ENCODE results near the gene EIF2B5.
A peak's percentile ranks its signal among the peaks of the same experiment; 100 is the strongest.
"Not testable (repeated sequence)": the region's sequence is repeated elsewhere in the genome, so short reads cannot be mapped to it uniquely, and the experiment has no call there.

EIF2B5 gene

DNA sequence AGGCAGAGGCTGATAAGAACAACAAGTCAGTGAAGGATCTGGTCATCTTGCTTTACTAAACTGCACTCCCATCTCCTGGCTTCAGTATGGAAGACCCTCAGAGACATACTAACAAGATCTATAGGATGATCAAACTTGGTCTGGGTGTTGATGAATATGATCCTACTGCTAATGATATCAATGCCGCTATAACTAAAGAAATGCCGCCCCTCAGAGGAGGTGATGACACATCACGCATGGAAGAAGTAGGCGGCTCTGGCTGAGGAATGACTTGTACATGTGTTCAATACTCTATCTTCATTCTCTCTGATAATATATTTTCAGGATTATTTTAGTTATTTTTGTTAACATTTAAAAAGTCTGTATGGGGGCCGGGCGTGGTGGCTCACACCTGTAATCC lies 17.5 kb upstream of the EIF2B5 start:
- H3K14ac ChIP-seq (ENCODE audit: low read length in 2 of 2), result no peak overlapping the region
- H3K4me1 ChIP-seq (ENCODE audit: control insufficient read depth, insufficient read depth, low read depth, low read length), result no peaks in the 10 kb centered on the region
- no peak overlapping the region for H2BK120ac ChIP-seq (ENCODE audit: low read depth, low read length)
- DNase-seq, result no peak
- WGBS, result 78% methylated on average over 6 of the region's 6 CpGs
- no peak overlapping the region for H3K27ac ChIP-seq (ENCODE audit: low read length, poor library complexity, severe bottlenecking)
- no peak overlapping the region for H2BK12ac ChIP-seq (ENCODE audit: low read length in 2 of 2)
- no peak overlapping the region for H2AFZ ChIP-seq (ENCODE audit: low read depth, low read length)
- H2BK5ac ChIP-seq (ENCODE audit: low read depth, low read length, poor library complexity, severe bottlenecking), result no peak overlapping the region
- H3K4me3 ChIP-seq (ENCODE audit: insufficient read depth in 1 of 2, low read depth in 1 of 2, low read length in 2 of 2), result no peak overlapping the region
- no peak overlapping the region for H4K91ac ChIP-seq (ENCODE audit: low read length)
- H3K27me3 ChIP-seq (ENCODE audit: control insufficient read depth in 1 of 2, insufficient read depth in 1 of 2, low read length in 2 of 2), result peaks cover 15 to 26% of the 10 kb centered on the region in 2 experiments
- no peak overlapping the region for H4K8ac ChIP-seq (ENCODE audit: low read length)
- no peak overlapping the region for H2BK15ac ChIP-seq (ENCODE audit: low read depth, poor library complexity, severe bottlenecking)
- no peaks in the 10 kb centered on the region for H3K36me3 ChIP-seq (ENCODE audit: control insufficient read depth in 1 of 2, insufficient read depth in 2 of 2, low read depth in 1 of 2, low read length in 2 of 2)
- no peak overlapping the region for H3K23ac ChIP-seq (ENCODE audit: low read length in 2 of 2)
- no peak overlapping the region for H2AK5ac ChIP-seq (ENCODE audit: low read length, severe bottlenecking)
- H3K4ac ChIP-seq (ENCODE audit: low read depth in 1 of 2, low read length in 2 of 2), result no peak overlapping the region
- H3K9ac ChIP-seq (ENCODE audit: low read length), result no peak overlapping the region
- no peak overlapping the region for H3K18ac ChIP-seq (ENCODE audit: low read depth in 1 of 2, low read length in 2 of 2)
- H3K79me1 ChIP-seq (replicated peaks; ENCODE audit: low read length, poor library complexity, severe bottlenecking), result no peaks in the 10 kb centered on the region
- no peak overlapping the region for H3K4me2 ChIP-seq (ENCODE audit: low read length, poor library complexity, severe bottlenecking)
- no peaks in the 10 kb centered on the region for H3K9me3 ChIP-seq (ENCODE audit: control insufficient read depth, low read length)

DNA sequence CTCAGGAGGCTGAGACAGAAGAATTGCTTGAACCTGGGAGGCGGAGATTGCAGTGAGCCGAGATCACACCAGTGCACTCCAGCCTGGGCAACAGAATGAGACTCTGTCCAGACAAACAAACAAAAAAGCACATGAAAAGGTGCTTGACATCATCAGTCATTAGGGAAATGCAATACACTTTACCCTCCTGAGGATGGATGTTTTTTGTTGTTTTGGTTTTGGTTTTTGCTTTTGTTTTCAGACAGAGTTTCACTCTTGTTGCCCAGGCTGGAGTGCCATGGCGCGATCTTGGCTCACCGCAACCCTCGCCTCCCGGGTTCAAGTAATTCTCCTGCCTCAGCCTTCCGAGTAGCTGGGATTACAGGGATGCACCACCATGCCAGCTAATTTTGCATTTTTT lies 14.1 kb upstream of the EIF2B5 start:
- not testable (repeated sequence) for H4K91ac ChIP-seq (ENCODE audit: low read length); H2AK5ac ChIP-seq (ENCODE audit: low read length, severe bottlenecking); H2BK120ac ChIP-seq (ENCODE audit: low read depth, low read length); DNase-seq; H3K4me3 ChIP-seq (ENCODE audit: insufficient read depth in 1 of 2, low read depth in 1 of 2, low read length in 2 of 2); H3K4me2 ChIP-seq (ENCODE audit: low read length, poor library complexity, severe bottlenecking); H3K4ac ChIP-seq (ENCODE audit: low read depth in 1 of 2, low read length in 2 of 2); H2BK5ac ChIP-seq (ENCODE audit: low read depth, low read length, poor library complexity, severe bottlenecking); H2BK15ac ChIP-seq (ENCODE audit: low read depth, poor library complexity, severe bottlenecking); H2BK12ac ChIP-seq (ENCODE audit: low read length in 2 of 2); H3K79me1 ChIP-seq (replicated peaks; ENCODE audit: low read length, poor library complexity, severe bottlenecking); H3K9me3 ChIP-seq (ENCODE audit: control insufficient read depth, low read length); H3K18ac ChIP-seq (ENCODE audit: low read depth in 1 of 2, low read length in 2 of 2); H3K27ac ChIP-seq (ENCODE audit: low read length, poor library complexity, severe bottlenecking); H2AFZ ChIP-seq (ENCODE audit: low read depth, low read length); H3K14ac ChIP-seq (ENCODE audit: low read length in 2 of 2); H3K36me3 ChIP-seq (ENCODE audit: control insufficient read depth in 1 of 2, insufficient read depth in 2 of 2, low read depth in 1 of 2, low read length in 2 of 2); H3K23ac ChIP-seq (ENCODE audit: low read length in 2 of 2); H3K4me1 ChIP-seq (ENCODE audit: control insufficient read depth, insufficient read depth, low read depth, low read length); H4K8ac ChIP-seq (ENCODE audit: low read length); H3K9ac ChIP-seq (ENCODE audit: low read length)
- peaks cover 10 to 16% of the 10 kb centered on the region in 2 experiments for H3K27me3 ChIP-seq (ENCODE audit: control insufficient read depth in 1 of 2, insufficient read depth in 1 of 2, low read length in 2 of 2)
- WGBS, result 92% methylated on average over 8 of the region's 8 CpGs

DNA sequence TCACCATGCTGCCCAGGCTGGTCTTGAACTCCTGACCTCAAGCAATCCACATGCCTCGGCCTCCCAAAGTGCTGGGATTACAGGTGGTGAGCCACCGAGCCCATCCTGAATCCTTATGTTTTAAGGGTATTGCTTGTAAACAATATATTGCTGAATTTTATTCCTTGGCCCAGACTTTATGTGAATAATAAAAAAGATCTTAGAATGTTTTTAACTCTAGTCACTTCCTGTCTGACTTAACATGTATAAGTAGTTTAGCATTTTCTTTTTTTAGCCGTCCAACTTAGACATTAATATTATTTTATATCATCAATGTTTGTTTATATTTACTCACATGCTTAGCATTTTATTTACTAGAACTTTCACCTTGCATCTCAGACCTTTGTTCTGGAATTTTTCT lies 9.2 kb upstream of the EIF2B5 start:
- Histone ChIP-seq H3K4me1 (ENCODE audit: control insufficient read depth, insufficient read depth, low read depth, low read length) (no peaks in the 10 kb centered on the region), H3K9ac (ENCODE audit: low read length) (no peak overlapping the region), H4K91ac (ENCODE audit: low read length) (no peak overlapping the region), H3K4me3 (ENCODE audit: insufficient read depth in 1 of 2, low read depth in 1 of 2, low read length in 2 of 2) (no peak overlapping the region), H2BK15ac (ENCODE audit: low read depth, poor library complexity, severe bottlenecking) (no peak overlapping the region), H3K18ac (ENCODE audit: low read depth in 1 of 2, low read length in 2 of 2) (no peak overlapping the region), H3K27me3 (ENCODE audit: control insufficient read depth in 1 of 2, insufficient read depth in 1 of 2, low read length in 2 of 2) (no peaks in the 10 kb centered on the region), H2AFZ (ENCODE audit: low read depth, low read length) (no peak overlapping the region), H3K4me2 (ENCODE audit: low read length, poor library complexity, severe bottlenecking) (no peak overlapping the region), H3K9me3 (ENCODE audit: control insufficient read depth, low read length) (no peaks in the 10 kb centered on the region), H4K8ac (ENCODE audit: low read length) (no peak overlapping the region), H3K27ac (ENCODE audit: low read length, poor library complexity, severe bottlenecking) (no peak overlapping the region), H2BK12ac (ENCODE audit: low read length in 2 of 2) (no peak overlapping the region), H3K36me3 (ENCODE audit: control insufficient read depth in 1 of 2, insufficient read depth in 2 of 2, low read depth in 1 of 2, low read length in 2 of 2) (no peaks in the 10 kb centered on the region), H2BK120ac (ENCODE audit: low read depth, low read length) (no peak overlapping the region), H2BK5ac (ENCODE audit: low read depth, low read length, poor library complexity, severe bottlenecking) (no peak overlapping the region), H2AK5ac (ENCODE audit: low read length, severe bottlenecking) (no peak overlapping the region), H3K23ac (ENCODE audit: low read length in 2 of 2) (no peak overlapping the region), H3K4ac (ENCODE audit: low read depth in 1 of 2, low read length in 2 of 2) (no peak overlapping the region), H3K79me1 (replicated peaks; ENCODE audit: low read length, poor library complexity, severe bottlenecking) (no peaks in the 10 kb centered on the region), H3K14ac (ENCODE audit: low read length in 2 of 2) (no peak overlapping the region)
- no peak for DNase-seq
- WGBS, result 90% methylated on average over 1 of the region's 3 CpGs

DNA sequence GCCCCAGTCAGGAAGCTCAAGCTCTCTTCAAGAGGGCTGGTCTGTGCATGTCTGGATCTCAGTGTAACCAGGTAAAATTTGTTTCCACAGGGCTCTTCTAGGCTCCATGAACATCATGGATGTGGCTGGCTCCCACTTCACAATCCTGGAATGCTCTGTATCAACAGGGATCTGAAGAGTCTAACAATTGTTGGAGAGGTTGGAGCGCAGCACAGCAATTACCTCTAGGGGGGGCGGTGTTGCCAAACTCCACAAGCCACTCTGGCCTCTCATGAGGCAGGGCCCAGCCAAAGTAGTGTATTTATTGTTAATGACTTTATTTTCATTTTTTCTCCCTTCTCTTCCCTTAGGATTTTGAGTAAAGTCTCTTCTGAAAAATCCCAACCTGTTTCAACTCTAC lies 6.1 kb upstream of the EIF2B5 start:
- Histone ChIP-seq H3K79me1 (replicated peaks; ENCODE audit: low read length, poor library complexity, severe bottlenecking) (peaks cover 1% of the 10 kb centered on the region), H2AK5ac (ENCODE audit: low read length, severe bottlenecking) (no peak overlapping the region), H3K9me3 (ENCODE audit: control insufficient read depth, low read length) (no peaks in the 10 kb centered on the region), H3K4me3 (ENCODE audit: insufficient read depth in 1 of 2, low read depth in 1 of 2, low read length in 2 of 2) (no peak overlapping the region), H3K27ac (ENCODE audit: low read length, poor library complexity, severe bottlenecking) (no peak overlapping the region), H3K4me1 (ENCODE audit: control insufficient read depth, insufficient read depth, low read depth, low read length) (no peaks in the 10 kb centered on the region), H4K91ac (ENCODE audit: low read length) (no peak overlapping the region), H3K36me3 (ENCODE audit: control insufficient read depth in 1 of 2, insufficient read depth in 2 of 2, low read depth in 1 of 2, low read length in 2 of 2) (no peaks in the 10 kb centered on the region), H4K8ac (ENCODE audit: low read length) (no peak overlapping the region), H2BK15ac (ENCODE audit: low read depth, poor library complexity, severe bottlenecking) (no peak overlapping the region), H2BK12ac (ENCODE audit: low read length in 2 of 2) (no peak overlapping the region), H3K23ac (ENCODE audit: low read length in 2 of 2) (no peak overlapping the region), H3K27me3 (ENCODE audit: control insufficient read depth in 1 of 2, insufficient read depth in 1 of 2, low read length in 2 of 2) (no peaks in the 10 kb centered on the region), H3K4me2 (ENCODE audit: low read length, poor library complexity, severe bottlenecking) (no peak overlapping the region), H2BK120ac (ENCODE audit: low read depth, low read length) (no peak overlapping the region), H2AFZ (ENCODE audit: low read depth, low read length) (no peak overlapping the region), H3K9ac (ENCODE audit: low read length) (peak overlapping the region; percentile 32), H2BK5ac (ENCODE audit: low read depth, low read length, poor library complexity, severe bottlenecking) (no peak overlapping the region), H3K4ac (ENCODE audit: low read depth in 1 of 2, low read length in 2 of 2) (no peak overlapping the region), H3K18ac (ENCODE audit: low read depth in 1 of 2, low read length in 2 of 2) (no peak overlapping the region), H3K14ac (ENCODE audit: low read length in 2 of 2) (no peak overlapping the region)
- peak; percentile 45 for DNase-seq
- WGBS, result 60% methylated on average over 1 of the region's 2 CpGs
